ENCODE data around the gene SLC16A6.
"Not testable (repeated sequence)": the region's sequence is repeated elsewhere in the genome, so short reads cannot be mapped to it uniquely, and the experiment has no call there.

Gene SLC16A6

DNA sequence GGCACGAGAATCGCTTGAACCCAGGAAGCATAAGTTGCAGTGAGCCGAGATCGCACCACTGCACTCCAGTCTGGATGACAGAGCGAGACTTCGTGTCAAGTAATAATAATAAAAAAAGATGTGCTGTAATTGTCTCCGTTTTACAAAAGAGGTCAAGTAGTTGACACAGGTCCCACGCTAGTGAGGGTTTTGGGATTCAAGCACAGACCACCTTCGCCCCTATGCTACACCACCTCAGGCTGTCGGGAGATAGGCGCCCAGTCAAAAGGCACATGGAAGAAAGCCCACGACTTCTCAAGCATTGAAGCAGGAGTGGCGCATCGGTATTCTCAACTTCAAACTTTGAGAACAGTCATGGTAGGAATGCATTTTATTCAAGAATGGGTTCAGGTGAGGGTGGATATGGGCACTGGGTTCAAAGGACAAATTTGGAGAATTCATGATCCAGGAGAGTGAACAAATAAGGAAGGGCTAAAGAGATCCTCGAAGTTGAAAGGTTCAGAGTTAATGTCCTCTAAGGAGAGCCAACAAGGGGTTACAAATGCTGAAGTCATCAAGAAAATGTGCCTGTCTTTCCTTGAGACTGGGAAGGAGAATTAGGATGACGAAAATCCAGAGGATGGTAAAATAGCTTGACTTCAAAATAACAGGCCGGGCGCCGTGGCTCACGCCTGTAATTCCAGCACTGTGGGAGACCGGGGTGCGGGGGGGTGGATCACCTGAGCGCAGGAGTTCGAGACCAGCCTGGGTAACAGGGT is 44.5 kb downstream of the SLC16A6 start:
- DNase-seq, result no peak

GRCh38 chr17:68239632-68240366 is 51.1 kb downstream of the SLC16A6 start:
- no peak for DNase-seq

DNA sequence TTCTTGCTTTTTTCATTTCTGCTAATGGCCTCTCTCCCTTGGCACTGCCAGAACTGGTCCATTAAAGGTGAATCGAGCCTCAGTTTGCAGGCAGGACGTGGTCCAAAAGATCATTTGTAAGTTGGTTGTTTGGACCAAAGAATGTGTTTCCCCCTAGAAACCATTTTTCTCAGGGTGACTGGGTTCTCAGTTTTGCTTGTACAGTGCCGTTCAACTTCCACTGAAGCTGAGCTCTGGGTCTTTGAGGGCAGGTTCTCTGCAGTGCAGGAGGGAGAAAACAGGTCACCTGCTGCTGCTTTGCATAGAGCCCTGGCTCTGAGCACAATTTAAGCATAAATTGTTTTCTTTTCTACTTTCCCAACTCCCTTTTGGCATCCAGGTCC is 52.1 kb downstream of the SLC16A6 start:
- no peak for DNase-seq

GRCh38 chr17:68238164-68238870 is 52.6 kb downstream of the SLC16A6 start:
- DNase-seq, result no peak

DNA sequence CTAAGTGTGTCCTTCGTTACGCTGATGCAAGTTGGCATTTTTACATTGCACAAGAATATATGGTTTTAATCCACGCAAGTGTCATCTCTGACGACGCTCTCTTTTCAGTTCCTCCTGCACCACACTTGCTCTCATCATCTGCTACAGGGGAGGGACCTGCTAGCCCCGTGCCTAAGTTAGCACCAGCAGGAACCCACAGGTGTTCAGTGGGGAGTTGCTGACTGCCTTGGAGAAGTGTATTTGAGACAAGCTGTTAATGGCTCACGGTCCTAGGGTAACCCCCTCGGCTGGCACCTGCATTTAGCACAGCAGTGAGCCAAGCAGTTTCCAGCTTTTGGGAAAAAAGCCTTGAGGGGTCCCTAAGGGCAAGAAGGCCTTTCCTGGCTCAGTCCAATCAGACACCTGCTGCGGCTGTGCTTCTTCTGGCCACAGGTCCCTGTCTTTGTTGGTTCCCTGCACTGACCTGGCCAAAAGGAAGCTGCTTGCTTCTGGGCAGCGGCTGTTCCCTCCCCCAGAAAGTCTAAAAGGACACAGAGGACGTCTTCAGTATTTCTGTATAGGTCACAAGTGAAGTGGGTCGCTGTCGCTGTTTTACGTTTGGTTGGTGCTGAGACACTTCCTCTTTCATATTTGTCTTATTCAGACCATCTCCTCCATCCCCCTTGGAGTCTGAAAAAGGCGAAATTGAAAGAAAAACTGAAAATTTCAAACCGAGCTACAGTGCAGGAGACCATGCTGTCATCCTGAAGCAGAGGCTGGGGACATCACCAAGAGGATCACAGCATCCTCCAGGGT is 53.4 kb downstream of the SLC16A6 start:
- peak; percentile 51 for DNase-seq

DNA sequence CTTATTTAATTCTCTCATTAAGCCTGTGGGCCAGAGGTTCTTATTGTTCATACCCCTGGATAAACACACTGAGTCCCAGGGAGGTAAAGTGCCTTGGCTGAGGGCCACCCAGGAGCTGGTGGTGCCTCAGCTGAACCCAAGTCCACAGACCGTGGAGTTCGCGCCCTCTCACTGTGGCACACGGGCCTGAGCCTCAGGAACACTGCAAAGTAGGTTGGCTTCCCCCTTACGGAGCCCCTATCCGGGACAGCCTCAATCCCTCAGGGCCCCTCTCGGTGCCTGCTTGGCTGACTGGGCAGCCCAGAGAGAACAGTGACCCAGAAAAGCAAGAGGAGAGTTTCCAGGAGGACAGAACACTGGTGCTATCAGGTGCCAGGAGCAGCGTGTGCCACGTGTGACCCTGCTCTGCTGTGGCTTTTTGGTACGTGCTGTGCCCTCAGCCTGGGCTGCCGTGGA is 55.6 kb downstream of the SLC16A6 start:
- DNase-seq, result not testable (repeated sequence)

DNA sequence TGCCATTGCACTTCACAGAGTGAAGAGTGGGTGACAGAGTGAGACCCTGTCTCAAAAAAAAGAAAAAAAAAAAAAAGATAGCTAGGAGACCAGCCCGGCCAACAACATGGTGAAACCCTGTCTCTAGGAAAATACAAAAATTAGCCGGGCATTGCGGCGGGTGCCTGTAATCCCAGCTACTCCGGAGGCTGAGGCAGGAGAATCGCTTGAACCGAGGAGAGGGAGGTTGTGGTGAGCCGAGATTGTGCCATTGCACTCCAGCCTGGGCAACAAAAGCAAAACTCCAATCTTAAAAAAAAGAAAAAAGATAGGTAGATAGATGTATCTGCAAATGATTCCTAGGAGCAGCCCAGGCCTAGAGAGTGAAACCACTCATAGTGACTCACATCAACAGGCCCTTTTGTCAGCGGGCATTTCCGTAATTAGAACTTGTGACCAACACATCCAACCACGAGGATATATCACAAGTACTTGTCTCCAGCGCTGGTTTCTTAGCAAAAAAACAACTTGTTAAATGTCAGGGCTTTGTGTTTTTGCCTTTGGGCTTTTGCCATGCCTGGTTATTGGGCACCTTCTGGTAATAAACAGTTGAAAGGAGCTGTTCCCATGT is 56.1 kb downstream of the SLC16A6 start:
- DNase-seq, result not testable (repeated sequence)

- not testable (repeated sequence) for DNase-seq
Observed at GRCh38 chr17:68232741-68233140, 58.2 kb downstream of the SLC16A6 start.

DNA sequence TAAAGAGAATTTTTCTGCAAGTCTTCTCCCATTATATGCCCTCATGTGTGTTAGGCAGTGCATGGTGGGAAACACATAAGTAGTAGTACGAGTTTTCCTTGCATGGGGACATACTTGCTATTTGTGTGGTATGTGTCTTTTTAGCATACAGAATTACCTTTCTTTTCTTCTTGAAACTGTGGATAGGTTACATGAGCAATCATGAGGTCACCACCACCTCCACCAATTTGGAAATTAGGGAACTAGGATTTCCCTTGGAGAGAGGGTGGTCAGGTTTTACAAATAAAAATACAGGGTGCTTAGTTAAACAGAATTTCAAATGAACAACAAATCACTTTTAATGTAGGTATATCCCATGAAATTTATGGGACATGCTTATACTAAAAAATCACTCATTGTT is 59.4 kb downstream of the SLC16A6 start:
- no peak for DNase-seq

- DNase-seq, result not testable (repeated sequence)
Observed at GRCh38 chr17:68231131-68231530, 59.8 kb downstream of the SLC16A6 start.

GRCh38 chr17:68229619-68230018 is 61.3 kb downstream of the SLC16A6 start:
- DNase-seq, result no peak

GRCh38 chr17:68228817-68229570 is 61.9 kb downstream of the SLC16A6 start:
- DNase-seq, result no peak

DNA sequence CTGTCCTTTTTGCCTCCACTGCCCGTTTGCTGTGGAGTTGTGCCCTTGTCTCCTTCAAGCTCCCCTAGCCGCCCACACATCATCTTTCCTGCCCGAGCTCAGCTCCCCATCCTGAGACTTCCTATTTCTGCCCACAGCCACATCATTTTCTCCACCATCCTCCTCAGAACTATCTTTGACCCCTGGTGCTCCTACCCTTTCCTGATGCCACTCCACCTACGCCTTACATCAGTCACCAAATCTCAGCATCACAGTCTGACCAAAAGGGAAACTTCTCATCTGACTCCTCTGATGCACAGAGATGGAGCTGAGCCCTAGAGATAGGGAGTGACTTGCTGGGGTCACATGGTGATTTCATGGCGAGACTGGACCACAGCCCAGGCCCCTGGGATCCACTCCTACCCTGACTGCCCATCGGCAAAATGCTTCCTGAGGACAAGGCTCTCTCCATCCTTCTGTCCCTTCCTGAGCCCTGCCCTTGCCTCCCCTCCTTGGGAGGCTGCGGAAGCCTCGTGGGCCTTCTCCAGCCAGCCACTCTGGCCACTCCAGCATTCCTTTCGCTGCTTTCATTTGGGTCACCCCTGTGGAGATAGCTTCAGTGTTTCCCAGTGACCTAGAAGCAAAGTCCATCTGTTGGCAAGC is 62.8 kb downstream of the SLC16A6 start:
- DNase-seq, result not testable (repeated sequence)

DNA sequence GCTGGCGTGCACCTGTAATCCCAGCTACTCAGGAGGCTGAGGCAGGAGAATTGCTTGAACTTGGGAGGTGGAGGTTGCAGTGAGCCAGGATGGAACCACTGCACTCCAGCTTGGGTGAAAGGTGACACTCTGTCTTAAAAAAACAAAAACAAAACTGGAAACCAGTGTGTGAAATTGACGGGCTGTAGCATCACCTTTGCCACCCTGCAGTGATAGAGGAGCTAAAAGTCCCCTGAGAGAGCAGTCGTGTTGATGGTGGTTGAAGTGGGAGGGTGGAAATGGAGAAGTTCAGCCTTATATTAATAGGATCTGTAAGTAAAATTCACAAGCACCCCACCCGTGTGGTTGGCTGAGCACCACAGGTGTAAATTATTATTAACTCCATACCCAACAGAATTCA is 65.9 kb downstream of the SLC16A6 start:
- not testable (repeated sequence) for DNase-seq

GRCh38 chr17:68222606-68223005 is 68.3 kb downstream of the SLC16A6 start:
- no peak for DNase-seq

- no peak for DNase-seq
Observed at GRCh38 chr17:68221786-68222185, 69.1 kb downstream of the SLC16A6 start.

DNA sequence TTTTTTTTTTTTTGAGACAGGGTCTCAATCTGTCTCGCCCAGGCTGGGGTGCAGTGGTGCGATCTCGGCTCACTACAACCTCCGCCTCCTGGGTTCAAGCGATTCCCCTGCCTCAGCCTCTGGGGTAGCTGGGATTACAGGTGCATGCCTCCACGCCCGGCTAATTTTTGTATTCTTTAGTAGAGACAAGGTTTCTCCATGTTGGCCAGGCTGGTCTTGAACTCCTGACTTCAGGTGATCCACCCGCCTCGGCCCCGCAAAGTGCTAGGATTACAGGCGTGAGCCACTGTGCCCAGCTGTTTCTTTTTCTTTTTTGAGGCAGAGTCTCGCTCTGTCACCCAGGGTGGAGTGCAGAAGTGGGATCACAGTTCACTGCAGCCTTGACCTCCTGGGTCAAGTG is 70.1 kb downstream of the SLC16A6 start:
- DNase-seq, result not testable (repeated sequence)

DNA sequence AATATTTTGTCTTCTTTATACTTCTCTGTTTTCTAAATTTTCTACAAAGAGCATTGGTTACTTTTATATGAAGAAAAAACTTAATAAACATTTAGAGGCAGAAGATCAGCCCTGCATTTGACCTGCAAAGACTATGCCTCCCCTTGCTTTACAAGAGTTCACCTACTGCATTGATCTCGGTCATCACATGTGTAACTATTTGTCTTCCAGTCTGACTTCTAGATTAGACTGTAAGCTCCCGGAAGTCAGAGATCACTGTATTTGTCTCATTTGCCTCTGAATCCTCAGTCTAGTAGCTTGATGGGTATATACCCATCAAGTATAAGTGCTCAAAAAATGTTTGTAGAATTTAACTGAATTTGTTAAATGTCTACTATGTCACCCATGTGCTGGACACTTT is 70.7 kb downstream of the SLC16A6 start:
- not testable (repeated sequence) for DNase-seq

GRCh38 chr17:68219429-68219828 is 71.5 kb downstream of the SLC16A6 start:
- not testable (repeated sequence) for DNase-seq
